Smooth muscle cell (in vitro differentiated cells): ENCODE measurements around the gene FAM240B. TPM values are rescaled to one million over a fixed set of nuclear protein-coding genes. Genes with fewer than 3 reads are reported as not detected.

Experiments used
- DNase-seq: peaks from one replicate; lab custom pipeline; 2025; ENCODE audit not compliant: unreplicated experiment; lab: John Stamatoyannopoulos, UW
- H2AFZ ChIP-seq: fragments of 200-600 bp; sonication (generic); 2 replicates; pipeline ENCODE4 v1.6.0; 2016; ENCODE audit warnings: antibody characterized with exemption, low read depth, mild to moderate bottlenecking
- H3F3A ChIP-seq: fragments of 200-600 bp; sonication (generic); 2 replicates; pipeline ENCODE4 v1.6.0; 2017; ENCODE audit warnings: antibody characterized with exemption, low read depth
- H3K27ac ChIP-seq: fragments of 200-600 bp; sonication (generic); 2 replicates; pipeline ENCODE4 v1.5.1; 2016; ENCODE audit warnings: low read depth, mild to moderate bottlenecking
- H3K27me3 ChIP-seq: fragments of 200-600 bp; sonication (generic); 2 replicates; pipeline ENCODE4 v1.6.1; 2016; ENCODE audit warnings: low read depth, mild to moderate bottlenecking
- H3K36me3 ChIP-seq: fragments of 200-600 bp; sonication (generic); 2 replicates; pipeline ENCODE4 v1.5.1; 2016; ENCODE audit warnings: low read depth
- H3K4me1 ChIP-seq: fragments of 200-600 bp; sonication (generic); 2 replicates; pipeline ENCODE4 v1.5.1; 2016; ENCODE audit warnings: low read depth
- H3K4me2 ChIP-seq: fragments of 200-600 bp; sonication (generic); 2 replicates; pipeline ENCODE4 v1.6.0; 2016; ENCODE audit warnings: mild to moderate bottlenecking
- H3K4me3 ChIP-seq: fragments of 200-600 bp; sonication (generic); 2 replicates; pipeline ENCODE4 v1.5.1; 2016; ENCODE audit warnings: mild to moderate bottlenecking
- H3K79me2 ChIP-seq: fragments of 200-600 bp; sonication (generic); 2 replicates; pipeline ENCODE4 v1.6.0; 2016; ENCODE audit warnings: low read depth, mild to moderate bottlenecking
- H3K9ac ChIP-seq: fragments of 200-600 bp; sonication (generic); 2 replicates; pipeline ENCODE4 v1.6.0; 2016; ENCODE audit warnings: low read depth
- H3K9me3 ChIP-seq: fragments of 200-600 bp; sonication (generic); replicated peaks from 2 replicates; pipeline ENCODE4 v1.5.1; 2016; ENCODE audit warnings: low read depth
- H4K20me1 ChIP-seq: fragments of 200-600 bp; sonication (generic); 2 replicates; pipeline ENCODE4 v1.6.0; 2016; ENCODE audit warnings: low read depth
- WGBS: methylation state at CpG from one replicate; pipeline ENCODE4 v1.1.7; 2016; ENCODE audit warnings: low lambda C conversion rate; 5-methylcytosine and 5-hydroxymethylcytosine counted together
- polyA plus RNA-seq: library from polyadenylated mRNA; unstranded; fragments of >200 nt; fragmentation: Nextera tagmentation; extraction: Ambion mirVana; gene quantifications from 2 replicates; pipeline ENCODE4 v1.2.1, GENCODE V29; 2016
- total RNA-seq: library from RNA; depleted of rRNA; stranded (reverse); fragments of >200 nt; gene quantifications from 2 replicates; pipeline ENCODE4 v1.2.3, GENCODE V29; 2014
- TF ChIP-seq, protein P1 (sequence below): fragments of 200-600 bp; sonication (generic); IDR thresholded peaks from 2 replicates; pipeline ENCODE4 v1.5.1; 2017; ENCODE audit warnings: borderline replicate concordance, mild to moderate bottlenecking, antibody characterized with exemption; ENCODE audit not compliant: insufficient read depth, poor library complexity, severe bottlenecking

The FAM240B gene
- total and polyA plus RNA-seq, 2 experiments from 2014 or later, result not detected

DNA sequence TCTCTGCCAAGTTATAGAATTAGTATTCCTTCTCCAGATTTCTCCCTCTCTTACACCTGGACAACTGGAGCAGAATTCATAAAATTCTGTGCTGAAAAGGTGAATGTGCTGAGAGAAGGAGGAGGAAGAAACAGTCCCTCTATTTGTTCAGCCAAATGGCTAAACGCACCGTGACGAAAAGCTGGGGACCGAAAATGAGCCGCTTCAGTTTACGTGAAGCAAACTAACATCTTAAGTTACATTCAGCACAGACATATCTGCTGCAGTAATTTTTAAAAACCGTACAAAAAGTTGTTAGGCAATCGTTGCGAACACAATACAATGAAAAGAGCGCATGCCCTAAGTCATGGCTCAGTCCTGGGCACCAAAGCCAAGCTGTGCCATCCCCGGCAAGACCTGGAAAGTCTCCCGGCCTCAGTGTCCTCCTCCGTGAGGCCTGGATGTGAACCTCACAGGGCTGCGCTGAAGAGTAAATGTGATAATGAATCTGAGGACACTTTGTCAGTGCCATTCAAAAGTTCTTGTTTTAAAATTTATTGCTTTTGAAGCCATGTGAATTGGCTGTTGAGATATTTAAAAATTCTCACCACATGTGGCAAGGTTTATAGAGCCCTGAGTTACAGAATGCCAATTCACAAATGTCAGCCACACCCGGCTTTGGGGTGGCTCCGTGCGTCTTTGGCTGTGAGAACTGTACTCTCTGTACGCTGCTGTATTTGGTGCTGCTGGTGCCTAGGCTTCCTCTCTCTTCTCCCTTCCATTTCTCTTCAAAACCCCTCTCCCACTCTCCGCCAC is 46.3 kb downstream of the FAM240B start:
- H2AFZ ChIP-seq, result no peak overlapping the region
- TF ChIP-seq, protein P1, sequence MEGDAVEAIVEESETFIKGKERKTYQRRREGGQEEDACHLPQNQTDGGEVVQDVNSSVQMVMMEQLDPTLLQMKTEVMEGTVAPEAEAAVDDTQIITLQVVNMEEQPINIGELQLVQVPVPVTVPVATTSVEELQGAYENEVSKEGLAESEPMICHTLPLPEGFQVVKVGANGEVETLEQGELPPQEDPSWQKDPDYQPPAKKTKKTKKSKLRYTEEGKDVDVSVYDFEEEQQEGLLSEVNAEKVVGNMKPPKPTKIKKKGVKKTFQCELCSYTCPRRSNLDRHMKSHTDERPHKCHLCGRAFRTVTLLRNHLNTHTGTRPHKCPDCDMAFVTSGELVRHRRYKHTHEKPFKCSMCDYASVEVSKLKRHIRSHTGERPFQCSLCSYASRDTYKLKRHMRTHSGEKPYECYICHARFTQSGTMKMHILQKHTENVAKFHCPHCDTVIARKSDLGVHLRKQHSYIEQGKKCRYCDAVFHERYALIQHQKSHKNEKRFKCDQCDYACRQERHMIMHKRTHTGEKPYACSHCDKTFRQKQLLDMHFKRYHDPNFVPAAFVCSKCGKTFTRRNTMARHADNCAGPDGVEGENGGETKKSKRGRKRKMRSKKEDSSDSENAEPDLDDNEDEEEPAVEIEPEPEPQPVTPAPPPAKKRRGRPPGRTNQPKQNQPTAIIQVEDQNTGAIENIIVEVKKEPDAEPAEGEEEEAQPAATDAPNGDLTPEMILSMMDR, result no peak
- H3K4me2 ChIP-seq, result no peak overlapping the region
- WGBS, result 96% methylated on average over 19 of the region's 19 CpGs
- H3K9ac ChIP-seq, result no peak overlapping the region
- H3K9me3 ChIP-seq, result no peaks in the 10 kb centered on the region
- no peaks in the 10 kb centered on the region for H3F3A ChIP-seq
- no peaks in the 10 kb centered on the region for H3K36me3 ChIP-seq
- H3K4me3 ChIP-seq, result no peak overlapping the region
- no peaks in the 10 kb centered on the region for H3K79me2 ChIP-seq
- DNase-seq, result no peak
- no peak overlapping the region for H3K27ac ChIP-seq
- H4K20me1 ChIP-seq, result no peaks in the 10 kb centered on the region
- H3K27me3 ChIP-seq, result no peaks in the 10 kb centered on the region
- H3K4me1 ChIP-seq, result peaks cover 13% of the 10 kb centered on the region

DNA sequence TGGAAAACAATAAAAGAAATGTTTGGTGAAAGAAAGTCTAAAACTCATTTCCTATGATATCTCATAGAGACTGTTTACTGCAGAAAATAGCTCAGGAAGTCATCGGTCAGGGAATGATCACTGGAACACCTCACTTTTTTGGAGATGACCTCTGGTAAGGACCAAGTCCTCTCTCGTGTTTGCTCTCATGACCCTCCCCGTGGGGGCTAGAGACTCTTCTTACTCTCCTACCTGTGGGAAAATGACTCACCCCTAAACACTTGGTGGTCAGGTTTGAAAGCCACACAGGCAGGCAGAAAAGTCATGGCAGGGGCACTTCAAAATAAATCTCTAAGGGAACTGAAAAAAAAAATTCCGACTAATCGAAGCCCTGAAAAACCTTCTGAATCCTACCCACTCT is 48.2 kb downstream of the FAM240B start:
- peaks cover 8% of the 10 kb centered on the region for H3K4me1 ChIP-seq
- 80% methylated on average over 5 of the region's 5 CpGs for WGBS
- H3K4me3 ChIP-seq, result no peak overlapping the region
- no peaks in the 10 kb centered on the region for H4K20me1 ChIP-seq
- DNase-seq, result no peak
- no peaks in the 10 kb centered on the region for H3K27me3 ChIP-seq
- no peaks in the 10 kb centered on the region for H3F3A ChIP-seq
- TF ChIP-seq, protein P1, result no peak
- no peaks in the 10 kb centered on the region for H3K79me2 ChIP-seq
- no peaks in the 10 kb centered on the region for H3K9me3 ChIP-seq
- H3K36me3 ChIP-seq, result no peaks in the 10 kb centered on the region
- H3K4me2 ChIP-seq, result peak overlapping the region; percentile 44
- H3K27ac ChIP-seq, result no peak overlapping the region
- H2AFZ ChIP-seq, result no peak overlapping the region
- H3K9ac ChIP-seq, result no peak overlapping the region

DNA sequence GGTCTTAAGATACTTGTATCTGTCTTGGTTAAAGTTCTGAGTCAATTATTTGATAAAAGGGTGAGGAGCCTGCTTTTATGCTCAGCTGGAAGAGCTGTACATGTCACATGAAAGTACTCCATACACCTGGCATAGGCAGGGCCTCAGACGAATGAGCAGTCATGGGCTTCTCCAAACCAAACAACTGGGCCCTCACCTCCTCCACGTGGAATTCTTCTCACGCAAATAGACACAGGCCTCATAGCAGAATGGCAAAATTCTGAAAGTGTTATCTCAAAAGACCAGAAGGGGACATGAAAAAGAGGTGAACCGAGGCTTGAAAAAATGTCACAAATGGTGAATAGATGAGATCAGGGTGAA is 48.6 kb downstream of the FAM240B start:
- WGBS, result 81% methylated on average over 4 of the region's 4 CpGs
- Histone ChIP-seq H3K27ac (no peak overlapping the region), H3K4me1 (peaks cover 8% of the 10 kb centered on the region), H3F3A (no peaks in the 10 kb centered on the region), H3K27me3 (no peaks in the 10 kb centered on the region), H3K9me3 (no peaks in the 10 kb centered on the region), H3K4me3 (no peak overlapping the region), H3K9ac (no peak overlapping the region), H3K79me2 (no peaks in the 10 kb centered on the region), H4K20me1 (no peaks in the 10 kb centered on the region), H2AFZ (no peak overlapping the region), H3K4me2 (no peak overlapping the region), H3K36me3 (no peaks in the 10 kb centered on the region)
- TF ChIP-seq, protein P1, result no peak
- DNase-seq, result no peak
